Stromal cell of bone marrow (primary cell): ENCODE results near the gene SLC22A4.

Experiments used
- DNase-seq: peaks from one replicate; pipeline ENCODE4 v3.0.0-alpha.2; 2012; ENCODE audit warnings: low read depth

The SLC22A4 gene

GRCh38 chr5:132300577-132301343 lies 6.6 kb downstream of the SLC22A4 start:
- no peak for DNase-seq

GRCh38 chr5:132301344-132302271 lies 7.4 kb downstream of the SLC22A4 start:
- DNase-seq = no peak

GRCh38 chr5:132302413-132302812 lies 8.2 kb downstream of the SLC22A4 start:
- no peak for DNase-seq

GRCh38 chr5:132303589-132303988 lies 9.4 kb downstream of the SLC22A4 start:
- DNase-seq = no peak

- no peak for DNase-seq
Observed at GRCh38 chr5:132305420-132305819, 11.2 kb downstream of the SLC22A4 start.

- DNase-seq = no peak
Observed at GRCh38 chr5:132308701-132309100, 14.5 kb downstream of the SLC22A4 start.

- DNase-seq = no peak
Observed at GRCh38 chr5:132309679-132310078, 15.5 kb downstream of the SLC22A4 start.

- no peak for DNase-seq
Observed at GRCh38 chr5:132310141-132310834, 16.1 kb downstream of the SLC22A4 start.

GRCh38 chr5:132313366-132313765 lies 19.2 kb downstream of the SLC22A4 start:
- DNase-seq = no peak

- DNase-seq = no peak
Observed at GRCh38 chr5:132313961-132314432, 19.8 kb downstream of the SLC22A4 start.

GRCh38 chr5:132315529-132316067 lies 21.4 kb downstream of the SLC22A4 start:
- no peak for DNase-seq

- no peak for DNase-seq
Observed at GRCh38 chr5:132319975-132320374, 25.8 kb downstream of the SLC22A4 start.

GRCh38 chr5:132321109-132321721 lies 27.0 kb downstream of the SLC22A4 start:
- no peak for DNase-seq

- no peak for DNase-seq
Observed at GRCh38 chr5:132322266-132322665, 28.1 kb downstream of the SLC22A4 start.

- no peak for DNase-seq
Observed at GRCh38 chr5:132323202-132323601, 29.0 kb downstream of the SLC22A4 start.

- no peak for DNase-seq
Observed at GRCh38 chr5:132325691-132326090, 31.5 kb downstream of the SLC22A4 start.

- DNase-seq = no peak
Observed at GRCh38 chr5:132327252-132327955, 33.2 kb downstream of the SLC22A4 start.

- DNase-seq = no peak
Observed at GRCh38 chr5:132334812-132335211, 40.6 kb downstream of the SLC22A4 start.

- no peak for DNase-seq
Observed at GRCh38 chr5:132335402-132335801, 41.2 kb downstream of the SLC22A4 start.

- DNase-seq = no peak
Observed at GRCh38 chr5:132339502-132339901, 45.3 kb downstream of the SLC22A4 start.
